ENCODE data around the gene TSHZ2. TPM values are rescaled to one million over a fixed set of nuclear protein-coding genes. Genes with fewer than 3 reads are reported as not detected.

TSHZ2 gene
- total RNA-seq, 1 experiment from 2014 or later, result 0.07 TPM

DNA sequence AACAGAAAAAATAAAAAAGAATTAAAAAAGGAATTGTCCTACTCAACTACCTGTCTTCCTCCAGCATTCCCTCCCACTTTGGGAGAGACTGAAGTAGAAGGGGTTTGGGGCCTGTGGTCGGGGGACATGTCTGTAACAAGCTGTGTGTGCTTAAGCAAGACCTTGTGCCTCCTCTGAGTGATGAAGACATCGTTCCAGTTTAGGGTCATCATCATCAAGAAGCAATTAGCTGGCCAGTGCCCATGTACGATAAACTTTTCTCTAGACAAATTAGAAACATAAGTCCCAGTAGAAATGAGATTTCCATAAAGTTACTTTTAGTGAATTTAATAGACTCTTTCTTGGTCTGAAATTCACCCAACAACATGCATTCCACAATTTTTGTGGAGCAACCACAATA lies 348.5 kb downstream of the TSHZ2 start:
- ChIA-PET RAD21 (ENCODE audit: low non-redundant PET in 1 of 2, low total read pairs in 2 of 2, uncharacterized antibody in 2 of 2, unreplicated experiment in 2 of 2) (no interaction called here), CTCF (no interaction called here), POLR2A (no interaction called here)
- Histone ChIP-seq H3K9ac (ENCODE audit: low read length) (no peak overlapping the region), H3K9me2 (ENCODE audit: insufficient read depth) (no peaks in the 10 kb centered on the region), H3K36me3 (ENCODE audit: control insufficient read depth in 1 of 2, insufficient read depth in 2 of 2, low read length in 2 of 2) (no peaks in the 10 kb centered on the region), H2AFZ (ENCODE audit: low read depth, low read length, poor library complexity, severe bottlenecking) (no peak overlapping the region), H3K9me3 (ENCODE audit: control insufficient read depth in 1 of 2, insufficient read depth in 1 of 2, low read depth in 1 of 2, low read length in 2 of 2) (no peaks in the 10 kb centered on the region), H3K27me3 (ENCODE audit: insufficient read depth, low read length) (no peaks in the 10 kb centered on the region), H3K4me1 (ENCODE audit: control insufficient read depth in 1 of 2, insufficient read depth in 2 of 2, low read length in 2 of 2) (no peaks in the 10 kb centered on the region), H3K27ac (ENCODE audit: low read depth, low read length) (no peak overlapping the region), H3K4me3 (replicated peaks in 1 of 2; ENCODE audit: low read depth in 1 of 2, low read length in 2 of 2) (no peak overlapping the region), H3K79me2 (ENCODE audit: insufficient read depth, low read length) (no peaks in the 10 kb centered on the region), H4K20me1 (ENCODE audit: insufficient read depth) (no peaks in the 10 kb centered on the region), H3K4me2 (ENCODE audit: low read length) (no peak overlapping the region)
- intact Hi-C loops (cut with micrococcal nuclease), result no loop called here
- TF ChIP-seq TCF7L2 (IDR thresholded peaks at IDR 0.05; ENCODE audit: borderline replicate concordance, extremely low read depth, insufficient read depth, insufficient read length) (no peak), ATF3 (IDR thresholded peaks at IDR 0.05) (no peak), EGR1 (IDR thresholded peaks at IDR 0.05; ENCODE audit: low read depth) (no peak), CTCF (IDR thresholded peaks at IDR 0.05 in 2 of 3, conservative IDR thresholded peaks at IDR 0.05 in 1 of 3; ENCODE audit: borderline replicate concordance in 1 of 3, insufficient read depth in 1 of 3, low read depth in 2 of 3, low read length in 2 of 3) (no peak), EZH2phosphoT487 (IDR thresholded peaks at IDR 0.05; ENCODE audit: borderline replicate concordance) (no peak), MAX (IDR thresholded peaks at IDR 0.05) (no peak), EZH2 (IDR thresholded peaks at IDR 0.05) (no peak), CBX3 (IDR thresholded peaks at IDR 0.05; ENCODE audit: low read depth) (no peak), POLR2A (IDR thresholded peaks at IDR 0.05; ENCODE audit: borderline replicate concordance, extremely low read depth, insufficient read depth, insufficient read length) (no peak), ZBTB33 (IDR thresholded peaks at IDR 0.05; ENCODE audit: extremely low read depth, insufficient replicate concordance, low read length) (no peak), CEBPB (IDR thresholded peaks at IDR 0.05; ENCODE audit: low read depth) (no peak), SIN3A (IDR thresholded peaks at IDR 0.05; ENCODE audit: low read depth) (no peak)
- ATAC-seq, result no peak
- DNase-seq (ENCODE audit: low read depth, low spot score), result no peak
- no TSS peak for BruUV-seq (replicated peaks)

Data from HCT116 (cell line).